Esophagus muscularis mucosa (tissue), 3 donors: ENCODE results near the gene SFXN5.

Experiments used
- EP300 ChIP-seq: sonication (generic); formaldehyde crosslinking; IDR thresholded peaks from one replicate; pipeline ENCODE4 v1.6.1; 2017; ENCODE audit warnings: antibody characterized with exemption
- POLR2AphosphoS5 ChIP-seq, 2 donors: sonication (generic); formaldehyde crosslinking; IDR thresholded peaks; one replicate each; pipeline ENCODE4 v1.6.1; 2017; ENCODE audit warnings: antibody characterized with exemption in 2 of 2

DNA sequence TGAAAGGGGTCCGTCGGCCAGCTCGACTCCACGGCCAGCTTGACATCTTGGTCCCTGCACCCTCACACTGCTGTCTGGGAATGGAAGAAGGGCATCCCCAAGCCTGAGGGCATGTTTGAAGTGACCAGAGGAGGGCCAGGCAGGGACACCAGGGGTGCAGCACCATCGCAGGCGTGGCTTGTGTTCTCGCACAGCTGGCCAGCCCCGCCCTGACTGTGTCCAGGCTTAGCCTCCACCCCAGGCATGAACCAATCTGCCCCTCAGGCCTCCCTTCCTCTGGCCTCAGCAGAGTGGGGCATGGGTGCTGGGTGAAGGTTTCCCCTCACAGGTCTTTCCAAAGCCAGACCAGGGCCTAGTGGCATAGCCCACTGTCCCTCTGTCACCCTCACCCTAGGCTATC lies 129.2 kb downstream of the SFXN5 start:
- TF ChIP-seq EP300 (no peak), POLR2AphosphoS5 (IDR thresholded peaks at IDR 0.05) (no peak)
